ENCODE data around the gene TESMIN.

The TESMIN gene

GRCh38 chr11:68689737-68690625 is 61.3 kb downstream of the TESMIN start:
- Histone ChIP-seq H3K27ac (ENCODE audit: low read depth, low read length) (no peak overlapping the region), H3K27me3 (ENCODE audit: control insufficient read depth in 1 of 2, insufficient read depth in 2 of 2, low read length in 2 of 2) (peaks cover 0 to 28% of the 10 kb centered on the region in 2 donors), H3K9ac (ENCODE audit: low read length) (no peak overlapping the region), H3K4me3 (ENCODE audit: low read depth in 1 of 2, low read length in 2 of 2) (no peak overlapping the region), H3K9me3 (ENCODE audit: low read length) (no peaks in the 10 kb centered on the region), H3K4me1 (ENCODE audit: insufficient read depth, low read length) (no peaks in the 10 kb centered on the region), H3K36me3 (ENCODE audit: insufficient read depth, low read length) (no peaks in the 10 kb centered on the region)

- no peaks in the 10 kb centered on the region for H3K9me3 ChIP-seq (ENCODE audit: low read length)
- H3K27me3 ChIP-seq (ENCODE audit: control insufficient read depth in 1 of 2, insufficient read depth in 2 of 2, low read length in 2 of 2), result peaks cover 0 to 39% of the 10 kb centered on the region in 2 donors
- no peaks in the 10 kb centered on the region for H3K4me1 ChIP-seq (ENCODE audit: insufficient read depth, low read length)
- no peaks in the 10 kb centered on the region for H3K36me3 ChIP-seq (ENCODE audit: insufficient read depth, low read length)
- no peak overlapping the region for H3K9ac ChIP-seq (ENCODE audit: low read length)
- no peak overlapping the region for H3K4me3 ChIP-seq (ENCODE audit: low read depth in 1 of 2, low read length in 2 of 2)
- no peak overlapping the region for H3K27ac ChIP-seq (ENCODE audit: low read depth, low read length)
Observed at GRCh38 chr11:68688881-68689280, 62.4 kb downstream of the TESMIN start.

GRCh38 chr11:68687986-68688385 is 63.3 kb downstream of the TESMIN start:
- H3K27ac ChIP-seq (ENCODE audit: low read depth, low read length), result no peak overlapping the region
- H3K4me1 ChIP-seq (ENCODE audit: insufficient read depth, low read length), result no peaks in the 10 kb centered on the region
- no peaks in the 10 kb centered on the region for H3K9me3 ChIP-seq (ENCODE audit: low read length)
- H3K4me3 ChIP-seq (ENCODE audit: low read depth in 1 of 2, low read length in 2 of 2), result no peak overlapping the region
- H3K9ac ChIP-seq (ENCODE audit: low read length), result no peak overlapping the region
- H3K36me3 ChIP-seq (ENCODE audit: insufficient read depth, low read length), result no peaks in the 10 kb centered on the region
- H3K27me3 ChIP-seq (ENCODE audit: control insufficient read depth in 1 of 2, insufficient read depth in 2 of 2, low read length in 2 of 2), result peaks cover 7 to 47% of the 10 kb centered on the region in 2 donors

GRCh38 chr11:68687311-68687710 is 64.0 kb downstream of the TESMIN start:
- no peaks in the 10 kb centered on the region for H3K9me3 ChIP-seq (ENCODE audit: low read length)
- no peaks in the 10 kb centered on the region for H3K36me3 ChIP-seq (ENCODE audit: insufficient read depth, low read length)
- no peak overlapping the region for H3K27ac ChIP-seq (ENCODE audit: low read depth, low read length)
- no peak overlapping the region for H3K9ac ChIP-seq (ENCODE audit: low read length)
- H3K4me3 ChIP-seq (ENCODE audit: low read depth in 1 of 2, low read length in 2 of 2), result no peak overlapping the region
- H3K27me3 ChIP-seq (ENCODE audit: control insufficient read depth in 1 of 2, insufficient read depth in 2 of 2, low read length in 2 of 2), result peaks cover 8 to 48% of the 10 kb centered on the region in 2 donors
- H3K4me1 ChIP-seq (ENCODE audit: insufficient read depth, low read length), result no peaks in the 10 kb centered on the region

GRCh38 chr11:68686486-68686885 is 64.8 kb downstream of the TESMIN start:
- Histone ChIP-seq H3K9me3 (ENCODE audit: low read length) (no peaks in the 10 kb centered on the region), H3K4me1 (ENCODE audit: insufficient read depth, low read length) (no peaks in the 10 kb centered on the region), H3K27me3 (ENCODE audit: control insufficient read depth in 1 of 2, insufficient read depth in 2 of 2, low read length in 2 of 2) (peaks cover 8 to 48% of the 10 kb centered on the region in 2 donors)

GRCh38 chr11:68685656-68686380 is 65.5 kb downstream of the TESMIN start:
- H3K9me3 ChIP-seq (ENCODE audit: low read length), result no peaks in the 10 kb centered on the region
- H3K4me3 ChIP-seq (ENCODE audit: low read depth in 1 of 2, low read length in 2 of 2), result no peak overlapping the region
- H3K27ac ChIP-seq (ENCODE audit: low read depth, low read length), result no peak overlapping the region
- H3K4me1 ChIP-seq (ENCODE audit: insufficient read depth, low read length), result no peaks in the 10 kb centered on the region
- no peaks in the 10 kb centered on the region for H3K36me3 ChIP-seq (ENCODE audit: insufficient read depth, low read length)
- peaks cover 8 to 48% of the 10 kb centered on the region in 2 donors for H3K27me3 ChIP-seq (ENCODE audit: control insufficient read depth in 1 of 2, insufficient read depth in 2 of 2, low read length in 2 of 2)
- H3K9ac ChIP-seq (ENCODE audit: low read length), result no peak overlapping the region

More at GRCh38 chr11:68686486-68686885, 64.8 kb downstream of the TESMIN start:
- H3K9ac ChIP-seq (ENCODE audit: low read length), result no peak overlapping the region
- no peak overlapping the region for H3K4me3 ChIP-seq (ENCODE audit: low read depth in 1 of 2, low read length in 2 of 2)
- H3K27ac ChIP-seq (ENCODE audit: low read depth, low read length), result no peak overlapping the region
- no peaks in the 10 kb centered on the region for H3K36me3 ChIP-seq (ENCODE audit: insufficient read depth, low read length)

GRCh38 chr11:68684385-68685356 is 66.6 kb downstream of the TESMIN start, which contains the start of gene GAL:
Gene GAL, plus strand, starts transcription at chr11:68684544. Its CDS starts 380 bp downstream, at chr11:68684924.
- no peaks in the 10 kb centered on the region for H3K36me3 ChIP-seq (ENCODE audit: insufficient read depth, low read length)
- H3K9me3 ChIP-seq (ENCODE audit: low read length), result no peaks in the 10 kb centered on the region
- H3K4me3 ChIP-seq (ENCODE audit: low read depth in 1 of 2, low read length in 2 of 2), result no peak within 1 kb of the TSS
- H3K27ac ChIP-seq (ENCODE audit: low read depth, low read length), result no peak within 1 kb of the TSS
- no peak within 1 kb of the TSS for H3K9ac ChIP-seq (ENCODE audit: low read length)
- no peaks in the 10 kb centered on the region for H3K4me1 ChIP-seq (ENCODE audit: insufficient read depth, low read length)
- peaks cover 8 to 45% of the 10 kb centered on the region in 2 donors for H3K27me3 ChIP-seq (ENCODE audit: control insufficient read depth in 1 of 2, insufficient read depth in 2 of 2, low read length in 2 of 2)

- H3K27ac ChIP-seq (ENCODE audit: low read depth, low read length), result no peak overlapping the region
- no peak overlapping the region for H3K4me3 ChIP-seq (ENCODE audit: low read depth in 1 of 2, low read length in 2 of 2)
- peaks cover 8 to 40% of the 10 kb centered on the region in 2 donors for H3K27me3 ChIP-seq (ENCODE audit: control insufficient read depth in 1 of 2, insufficient read depth in 2 of 2, low read length in 2 of 2)
Observed at GRCh38 chr11:68683536-68684384, 67.6 kb downstream of the TESMIN start.

GRCh38 chr11:68683121-68683520 is 68.2 kb downstream of the TESMIN start:
- Histone ChIP-seq H3K4me3 (ENCODE audit: low read depth in 1 of 2, low read length in 2 of 2) (no peak overlapping the region), H3K4me1 (ENCODE audit: insufficient read depth, low read length) (no peaks in the 10 kb centered on the region), H3K36me3 (ENCODE audit: insufficient read depth, low read length) (no peaks in the 10 kb centered on the region), H3K27ac (ENCODE audit: low read depth, low read length) (no peak overlapping the region), H3K9me3 (ENCODE audit: low read length) (no peaks in the 10 kb centered on the region), H3K27me3 (ENCODE audit: control insufficient read depth in 1 of 2, insufficient read depth in 2 of 2, low read length in 2 of 2) (peaks cover 8 to 40% of the 10 kb centered on the region in 2 donors), H3K9ac (ENCODE audit: low read length) (no peak overlapping the region)

More at GRCh38 chr11:68683536-68684384, 67.6 kb downstream of the TESMIN start:
- no peak overlapping the region for H3K9ac ChIP-seq (ENCODE audit: low read length)
- H3K9me3 ChIP-seq (ENCODE audit: low read length), result no peaks in the 10 kb centered on the region
- H3K36me3 ChIP-seq (ENCODE audit: insufficient read depth, low read length), result no peaks in the 10 kb centered on the region
- H3K4me1 ChIP-seq (ENCODE audit: insufficient read depth, low read length), result no peaks in the 10 kb centered on the region

GRCh38 chr11:68682531-68682961 is 68.8 kb downstream of the TESMIN start:
- Histone ChIP-seq H3K36me3 (ENCODE audit: insufficient read depth, low read length) (no peaks in the 10 kb centered on the region), H3K9ac (ENCODE audit: low read length) (no peak overlapping the region), H3K4me1 (ENCODE audit: insufficient read depth, low read length) (no peaks in the 10 kb centered on the region), H3K9me3 (ENCODE audit: low read length) (no peaks in the 10 kb centered on the region), H3K4me3 (ENCODE audit: low read depth in 1 of 2, low read length in 2 of 2) (no peak overlapping the region), H3K27ac (ENCODE audit: low read depth, low read length) (no peak overlapping the region), H3K27me3 (ENCODE audit: control insufficient read depth in 1 of 2, insufficient read depth in 2 of 2, low read length in 2 of 2) (peaks cover 8 to 40% of the 10 kb centered on the region in 2 donors)

Measured in muscle layer of colon (tissue), 2 donors.